Vagina (tissue), 2 donors: ENCODE results near the gene VPS37C.
"Not testable (repeated sequence)": the region's sequence is repeated elsewhere in the genome, so short reads cannot be mapped to it uniquely, and the experiment has no call there.

Experiments
- CTCF ChIP-seq, 3 experiments: fragments of 450-650 bp in 2 of 3; fragments of 200-600 bp in 1 of 3; sonication (generic) in 1 of 3; IDR thresholded peaks; one replicate each; pipeline ENCODE4 v1.5.1; 2017 to 2019; ENCODE audit warnings: antibody characterized with exemption in 3 of 3, mild to moderate bottlenecking in 2 of 3, moderate library complexity in 2 of 3
- POLR2AphosphoS5 ChIP-seq, 2 donors: sonication (generic); formaldehyde crosslinking; IDR thresholded peaks; one replicate each; pipeline ENCODE4 v1.9.0; 2017; ENCODE audit warnings: antibody characterized with exemption in 2 of 2, mild to moderate bottlenecking in 2 of 2, low read depth in 1 of 2; ENCODE audit not compliant: insufficient read depth in 1 of 2

GRCh38 chr11:61207636-61208310 is 46.5 kb upstream of the VPS37C start:
- not testable (repeated sequence) for TF ChIP-seq POLR2AphosphoS5 (IDR thresholded peaks at IDR 0.05; ENCODE audit: insufficient read depth in 1 of 2, low read depth in 1 of 2); CTCF (IDR thresholded peaks at IDR 0.05)
